ENCODE data around the gene ST6GALNAC1. TPM values are rescaled to one million over a fixed set of nuclear protein-coding genes. Genes with fewer than 3 reads are reported as not detected.

Gene ST6GALNAC1
- total RNA-seq (2014; rRNA removed; shearing (Covaris generic)): not detected in 2 replicates
- not detected in 2 replicates for polyA plus RNA-seq (2016; fragmentation: Nextera tagmentation; extraction: Ambion mirVana)

DNA sequence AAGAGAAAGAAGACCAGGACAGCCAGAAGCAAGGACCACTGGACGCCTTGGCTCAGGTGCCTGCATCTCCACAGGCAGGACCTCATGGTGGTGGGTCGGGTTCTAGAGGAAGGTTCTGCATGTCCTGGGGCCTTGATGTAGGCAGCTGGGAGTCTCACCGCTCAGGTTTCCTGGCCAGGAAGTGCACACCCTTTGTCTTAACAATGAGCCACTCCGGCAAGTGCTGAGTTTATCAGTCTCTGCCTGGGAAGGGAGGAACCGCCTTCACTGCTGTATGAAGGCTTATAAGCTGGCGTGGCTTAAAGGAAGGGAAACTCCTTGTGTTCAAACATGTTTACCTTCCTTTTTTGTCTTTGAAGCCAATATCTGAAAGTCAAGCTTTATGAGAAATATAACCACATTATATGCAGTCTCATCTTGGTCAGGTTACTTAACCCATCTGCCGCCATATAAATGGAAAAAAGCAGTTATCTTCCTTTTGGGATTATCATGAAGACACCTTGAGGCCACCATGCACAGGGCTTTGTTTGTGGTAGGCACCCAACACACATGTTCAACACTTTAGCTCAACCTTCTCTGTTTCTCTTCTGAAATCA is at the start of gene ST6GALNAC1:
Gene ST6GALNAC1 (minus strand): TSS at position 205 of the 596 bp plus-strand sequence. CDS start 119 bp downstream, at position 86.
- no peaks in the 10 kb centered on the region for H3K79me2 ChIP-seq (ENCODE audit: insufficient read depth)
- H3K9ac ChIP-seq: no peak within 1 kb of the TSS
- H3K4me1 ChIP-seq (ENCODE audit: insufficient read depth): no peaks in the 10 kb centered on the region
- in situ Hi-C loops (cut with MboI): no loop called here
- no peaks in the 10 kb centered on the region for H3K9me3 ChIP-seq (ENCODE audit: low read depth)
- H3K4me3 ChIP-seq: no peak within 1 kb of the TSS
- H2AFZ ChIP-seq: no peak within 1 kb of the TSS
- H3K27me3 ChIP-seq (replicated peaks; ENCODE audit: insufficient read depth): peaks cover 36% of the 10 kb centered on the region; the same call in 1 of the 2 replicates
- H4K20me1 ChIP-seq (ENCODE audit: insufficient read depth): no peaks in the 10 kb centered on the region
- no peak within 1 kb of the TSS for H3K4me2 ChIP-seq (ENCODE audit: unreplicated experiment)
- H3K36me3 ChIP-seq (ENCODE audit: low read depth): no peaks in the 10 kb centered on the region
- DNase-seq: no peak
- no peaks in the 10 kb centered on the region for H3F3A ChIP-seq (ENCODE audit: insufficient read depth)
- H3K27ac ChIP-seq: no peak within 1 kb of the TSS
- TF ChIP-seq EZH2phosphoT487 (IDR thresholded peaks at IDR 0.05; ENCODE audit: insufficient read depth, low read depth) (no peak), EZH2 (IDR thresholded peaks at IDR 0.05; ENCODE audit: insufficient read depth, poor library complexity, severe bottlenecking) (no peak)
- whole genome bisulfite sequencing, 2 experiments (ENCODE audit: low coverage in 1 of 2, low lambda C conversion rate in 2 of 2, missing lambda C conversion rate in 2 of 2): 54 to 58% methylated on average over 6 to 7 of the region's 7 CpGs
- H3K9me2 ChIP-seq (ENCODE audit: insufficient read depth): no peaks in the 10 kb centered on the region

DNA sequence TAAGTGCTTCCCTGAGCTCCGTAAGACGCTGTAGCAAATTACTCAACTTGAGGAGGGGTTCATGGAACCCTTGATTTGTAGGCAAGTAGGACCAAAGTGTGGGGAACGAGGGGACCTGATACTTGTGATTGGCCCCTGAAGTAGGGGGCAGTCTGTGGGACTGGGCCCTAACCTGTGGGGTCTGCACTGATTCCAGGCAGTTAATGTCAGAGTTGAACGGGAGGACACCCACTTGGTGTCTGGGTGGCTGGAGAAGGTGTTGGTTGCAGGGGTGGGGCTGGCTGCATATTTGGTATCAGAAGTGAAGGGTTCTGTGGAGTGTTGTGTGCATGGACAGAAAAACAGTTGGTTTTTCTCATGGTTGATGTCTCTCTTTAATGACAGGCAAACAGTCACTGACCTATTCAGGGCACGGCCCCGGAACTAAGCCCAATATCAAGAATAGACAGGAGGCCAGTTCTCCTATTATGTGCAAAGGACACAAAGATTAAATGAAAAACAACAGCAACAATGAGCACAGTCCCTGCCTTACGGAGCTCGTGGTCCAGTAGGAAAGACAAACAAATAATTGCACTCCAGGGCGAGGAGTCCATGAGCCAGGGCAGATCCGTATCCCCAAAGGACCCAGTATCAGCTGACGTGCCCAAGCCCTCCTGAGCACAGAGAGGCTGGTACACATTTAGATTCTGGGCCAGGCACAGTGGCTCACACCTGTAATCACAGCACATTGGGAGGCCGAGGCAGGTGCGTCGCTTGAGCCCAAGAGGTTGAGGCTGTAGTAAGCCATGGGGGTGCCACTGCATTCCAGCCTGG is 48.0 kb upstream of the ST6GALNAC1 start:
- Histone ChIP-seq H3K4me2 (ENCODE audit: unreplicated experiment) (no peak overlapping the region), H3K79me2 (ENCODE audit: insufficient read depth) (peaks cover 98% of the 10 kb centered on the region), H3K4me3 (no peak overlapping the region), H3F3A (ENCODE audit: insufficient read depth) (peaks cover 49% of the 10 kb centered on the region), H2AFZ (no peak overlapping the region), H3K4me1 (ENCODE audit: insufficient read depth) (peaks cover 67% of the 10 kb centered on the region), H3K9me3 (ENCODE audit: low read depth) (no peaks in the 10 kb centered on the region), H3K36me3 (ENCODE audit: low read depth) (peaks cover 3% of the 10 kb centered on the region; the same call in 1 of the 2 replicates), H3K27me3 (replicated peaks; ENCODE audit: insufficient read depth) (no peaks in the 10 kb centered on the region), H4K20me1 (ENCODE audit: insufficient read depth) (no peaks in the 10 kb centered on the region), H3K27ac (no peak overlapping the region), H3K9me2 (ENCODE audit: insufficient read depth) (no peaks in the 10 kb centered on the region), H3K9ac (no peak overlapping the region)
- TF ChIP-seq EZH2phosphoT487 (IDR thresholded peaks at IDR 0.05; ENCODE audit: insufficient read depth, low read depth) (no peak), EZH2 (IDR thresholded peaks at IDR 0.05; ENCODE audit: insufficient read depth, poor library complexity, severe bottlenecking) (no peak)
- DNase-seq: no peak
- in situ Hi-C loops (cut with MboI): no loop called here
- 94 to 96% methylated on average over 14 of the region's 14 CpGs for WGBS, 2 experiments (ENCODE audit: low coverage in 1 of 2, low lambda C conversion rate in 2 of 2, missing lambda C conversion rate in 2 of 2)

DNA sequence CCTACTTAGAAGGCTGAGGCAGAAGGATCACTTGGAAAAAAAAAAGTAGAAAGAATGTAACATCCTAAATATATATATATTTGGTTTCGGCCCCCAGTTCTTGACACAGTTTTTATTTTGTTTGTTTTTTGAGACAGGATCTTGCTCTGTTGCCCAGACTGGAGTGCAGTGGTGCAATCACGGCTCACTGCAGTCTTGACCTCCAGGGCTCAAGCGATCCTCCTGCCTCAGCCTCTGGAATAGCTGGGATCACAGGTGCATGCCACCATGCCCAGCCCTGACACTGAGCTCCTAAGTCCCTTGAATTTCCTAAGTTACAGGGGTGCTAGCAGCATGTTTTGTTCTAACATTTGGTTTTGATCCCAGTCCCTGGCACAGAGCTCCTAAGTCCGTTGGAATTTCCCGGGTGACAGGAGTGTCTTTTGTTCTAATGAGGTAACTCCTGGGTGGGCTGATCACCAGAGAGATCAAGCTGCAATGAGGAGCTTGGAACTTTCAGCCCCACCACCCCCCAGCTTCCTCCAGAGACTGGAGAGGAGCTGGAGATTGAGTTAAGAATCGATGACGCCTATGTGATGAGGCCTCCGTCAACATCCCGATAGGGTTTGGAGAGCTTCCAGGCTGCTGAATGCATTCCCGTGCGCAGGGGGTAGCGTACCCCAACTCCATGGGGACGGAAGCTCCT is 47.2 kb upstream of the ST6GALNAC1 start:
- in situ Hi-C loops (cut with MboI): no loop called here
- H3K4me1 ChIP-seq (ENCODE audit: insufficient read depth): peaks cover 59% of the 10 kb centered on the region
- no peaks in the 10 kb centered on the region for H3K27me3 ChIP-seq (replicated peaks; ENCODE audit: insufficient read depth)
- peaks cover 3% of the 10 kb centered on the region; the same call in 1 of the 2 replicates for H3K36me3 ChIP-seq (ENCODE audit: low read depth)
- no peak overlapping the region for H3K27ac ChIP-seq
- H3F3A ChIP-seq (ENCODE audit: insufficient read depth): peaks cover 41% of the 10 kb centered on the region
- no peak overlapping the region for H3K4me2 ChIP-seq (ENCODE audit: unreplicated experiment)
- no peak overlapping the region for H3K9ac ChIP-seq
- 74 to 75% methylated on average over 13 of the region's 13 CpGs for WGBS, 2 experiments (ENCODE audit: low coverage in 1 of 2, low lambda C conversion rate in 2 of 2, missing lambda C conversion rate in 2 of 2)
- no peak overlapping the region for H2AFZ ChIP-seq
- no peaks in the 10 kb centered on the region for H3K9me3 ChIP-seq (ENCODE audit: low read depth)
- peaks cover 98% of the 10 kb centered on the region for H3K79me2 ChIP-seq (ENCODE audit: insufficient read depth)
- no peaks in the 10 kb centered on the region for H4K20me1 ChIP-seq (ENCODE audit: insufficient read depth)
- no peak for DNase-seq
- H3K4me3 ChIP-seq: no peak overlapping the region
- H3K9me2 ChIP-seq (ENCODE audit: insufficient read depth): no peaks in the 10 kb centered on the region
- TF ChIP-seq EZH2phosphoT487 (IDR thresholded peaks at IDR 0.05; ENCODE audit: insufficient read depth, low read depth): no peak
- no peak for TF ChIP-seq EZH2 (IDR thresholded peaks at IDR 0.05; ENCODE audit: insufficient read depth, poor library complexity, severe bottlenecking)

GRCh38 chr17:76689859-76690258 is 46.3 kb upstream of the ST6GALNAC1 start:
- peak overlapping the region; percentile 96 for H3K27ac ChIP-seq
- H3K4me3 ChIP-seq: no peak overlapping the region
- peaks cover 3% of the 10 kb centered on the region; the same call in 1 of the 2 replicates for H3K36me3 ChIP-seq (ENCODE audit: low read depth)
- no peaks in the 10 kb centered on the region for H3K9me3 ChIP-seq (ENCODE audit: low read depth)
- H3K4me1 ChIP-seq (ENCODE audit: insufficient read depth): peaks cover 53% of the 10 kb centered on the region
- H4K20me1 ChIP-seq (ENCODE audit: insufficient read depth): no peaks in the 10 kb centered on the region
- no peaks in the 10 kb centered on the region for H3K9me2 ChIP-seq (ENCODE audit: insufficient read depth)
- 91% methylated on average over 11 of the region's 11 CpGs for WGBS, 2 experiments (ENCODE audit: low coverage in 1 of 2, low lambda C conversion rate in 2 of 2, missing lambda C conversion rate in 2 of 2)
- H3F3A ChIP-seq (ENCODE audit: insufficient read depth): peaks cover 34% of the 10 kb centered on the region
- DNase-seq: no peak
- TF ChIP-seq EZH2 (IDR thresholded peaks at IDR 0.05; ENCODE audit: insufficient read depth, poor library complexity, severe bottlenecking) (no peak), EZH2phosphoT487 (IDR thresholded peaks at IDR 0.05; ENCODE audit: insufficient read depth, low read depth) (no peak)
- H2AFZ ChIP-seq: no peak overlapping the region
- H3K4me2 ChIP-seq (ENCODE audit: unreplicated experiment): no peak overlapping the region
- no peaks in the 10 kb centered on the region for H3K27me3 ChIP-seq (replicated peaks; ENCODE audit: insufficient read depth)
- no peak overlapping the region for H3K9ac ChIP-seq
- in situ Hi-C loops (cut with MboI): no loop called here
- H3K79me2 ChIP-seq (ENCODE audit: insufficient read depth): peaks cover 97% of the 10 kb centered on the region
